ENCODE results near the gene H3-3A. TPM values are rescaled to one million over a fixed set of nuclear protein-coding genes. Genes with fewer than 3 reads are reported as not detected.

Gene H3-3A
- total RNA-seq, 4 donors from 2014 or later, result 261 to 572 (median 348) TPM

DNA sequence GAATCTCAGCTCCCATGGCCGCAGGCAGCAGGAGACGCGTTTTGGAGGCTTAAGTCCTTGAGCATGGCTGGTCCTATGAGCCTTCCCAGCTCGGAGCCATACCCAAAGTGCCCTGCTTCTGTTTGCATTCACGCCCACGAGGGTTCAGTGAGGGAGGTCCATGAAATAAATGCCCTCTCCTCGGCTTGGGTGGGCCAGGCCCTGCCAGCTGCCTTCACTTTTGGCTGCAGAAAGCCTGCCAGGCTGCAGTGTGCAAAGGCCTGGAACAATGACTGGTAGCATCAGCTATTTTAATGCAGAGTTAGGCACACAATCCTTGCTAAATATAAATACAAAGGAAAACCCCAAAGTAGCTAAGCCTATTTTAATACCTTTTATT lies 49.4 kb downstream of the H3-3A start:
- no peak for TF ChIP-seq POLR2A (IDR thresholded peaks at IDR 0.05)
- TF ChIP-seq, protein P1, sequence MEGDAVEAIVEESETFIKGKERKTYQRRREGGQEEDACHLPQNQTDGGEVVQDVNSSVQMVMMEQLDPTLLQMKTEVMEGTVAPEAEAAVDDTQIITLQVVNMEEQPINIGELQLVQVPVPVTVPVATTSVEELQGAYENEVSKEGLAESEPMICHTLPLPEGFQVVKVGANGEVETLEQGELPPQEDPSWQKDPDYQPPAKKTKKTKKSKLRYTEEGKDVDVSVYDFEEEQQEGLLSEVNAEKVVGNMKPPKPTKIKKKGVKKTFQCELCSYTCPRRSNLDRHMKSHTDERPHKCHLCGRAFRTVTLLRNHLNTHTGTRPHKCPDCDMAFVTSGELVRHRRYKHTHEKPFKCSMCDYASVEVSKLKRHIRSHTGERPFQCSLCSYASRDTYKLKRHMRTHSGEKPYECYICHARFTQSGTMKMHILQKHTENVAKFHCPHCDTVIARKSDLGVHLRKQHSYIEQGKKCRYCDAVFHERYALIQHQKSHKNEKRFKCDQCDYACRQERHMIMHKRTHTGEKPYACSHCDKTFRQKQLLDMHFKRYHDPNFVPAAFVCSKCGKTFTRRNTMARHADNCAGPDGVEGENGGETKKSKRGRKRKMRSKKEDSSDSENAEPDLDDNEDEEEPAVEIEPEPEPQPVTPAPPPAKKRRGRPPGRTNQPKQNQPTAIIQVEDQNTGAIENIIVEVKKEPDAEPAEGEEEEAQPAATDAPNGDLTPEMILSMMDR (IDR thresholded peaks at IDR 0.05), result no peak
- intact Hi-C loops (cut with DNase I; ENCODE audit: low total_unique reads), result no loop called here
- DNase-seq, result no peak
- H3K4me3 ChIP-seq, result no peak overlapping the region
- H3K4me1 ChIP-seq, result no peaks in the 10 kb centered on the region
- no peak overlapping the region for H3K27ac ChIP-seq
- no peaks in the 10 kb centered on the region for H3K27me3 ChIP-seq
- no peaks in the 10 kb centered on the region for H3K36me3 ChIP-seq
- H3K9me3 ChIP-seq, result no peaks in the 10 kb centered on the region

DNA sequence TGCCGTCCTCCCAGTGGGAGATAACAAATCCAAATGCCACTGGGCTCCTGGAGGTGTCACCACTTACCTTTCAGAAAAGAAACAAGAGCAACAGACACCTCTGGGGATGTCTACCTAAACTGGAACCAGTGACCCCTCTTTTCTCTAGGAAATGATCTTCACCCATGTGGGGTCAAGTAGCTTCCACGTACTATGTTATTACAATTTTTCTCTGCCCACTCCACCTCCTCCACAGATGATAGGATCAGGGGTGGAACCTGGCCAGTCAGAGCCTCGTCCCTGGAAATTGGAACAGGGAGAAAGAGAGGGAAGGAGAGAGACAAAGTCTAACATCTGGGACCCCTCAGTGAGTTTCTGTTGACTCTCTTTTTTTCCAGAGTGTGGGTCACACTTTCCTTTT lies 50.1 kb downstream of the H3-3A start:
- no peaks in the 10 kb centered on the region for H3K36me3 ChIP-seq
- no peaks in the 10 kb centered on the region for H3K4me1 ChIP-seq
- intact Hi-C loops (cut with DNase I; ENCODE audit: low total_unique reads), result no loop called here
- H3K27ac ChIP-seq, result no peak overlapping the region
- TF ChIP-seq, protein P1 (IDR thresholded peaks at IDR 0.05), result no peak
- no peak for TF ChIP-seq POLR2A (IDR thresholded peaks at IDR 0.05)
- H3K27me3 ChIP-seq, result no peaks in the 10 kb centered on the region
- H3K4me3 ChIP-seq, result no peak overlapping the region
- no peak for DNase-seq
- no peaks in the 10 kb centered on the region for H3K9me3 ChIP-seq

DNA sequence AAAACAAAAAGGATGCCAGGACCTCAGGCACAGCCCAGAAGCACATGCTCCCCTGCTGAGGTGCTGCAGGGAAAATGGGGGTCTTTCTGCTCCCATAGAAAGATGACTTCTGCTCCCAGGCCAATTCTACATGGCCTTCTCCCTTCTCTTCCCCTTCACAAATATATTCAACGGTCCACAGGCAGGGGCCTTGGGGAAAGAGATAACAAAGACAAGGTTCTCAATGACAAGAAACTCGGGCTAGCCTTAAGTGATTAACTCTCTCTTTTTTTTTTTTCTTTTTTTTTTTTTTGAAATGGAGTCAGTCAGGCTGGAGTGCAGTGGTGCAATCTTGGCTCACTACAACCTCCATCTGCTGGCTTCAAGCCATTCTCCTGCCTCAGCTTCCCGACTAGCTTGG lies 54.2 kb downstream of the H3-3A start:
- H3K4me1 ChIP-seq, result no peaks in the 10 kb centered on the region
- TF ChIP-seq, protein P1 (IDR thresholded peaks at IDR 0.05), result no peak
- no peak for TF ChIP-seq POLR2A (IDR thresholded peaks at IDR 0.05)
- no peaks in the 10 kb centered on the region for H3K9me3 ChIP-seq
- H3K36me3 ChIP-seq, result no peaks in the 10 kb centered on the region
- no peak overlapping the region for H3K27ac ChIP-seq
- no peak overlapping the region for H3K4me3 ChIP-seq
- intact Hi-C loops (cut with DNase I; ENCODE audit: low total_unique reads), result no loop called here
- H3K27me3 ChIP-seq, result no peaks in the 10 kb centered on the region
- no peak for DNase-seq

DNA sequence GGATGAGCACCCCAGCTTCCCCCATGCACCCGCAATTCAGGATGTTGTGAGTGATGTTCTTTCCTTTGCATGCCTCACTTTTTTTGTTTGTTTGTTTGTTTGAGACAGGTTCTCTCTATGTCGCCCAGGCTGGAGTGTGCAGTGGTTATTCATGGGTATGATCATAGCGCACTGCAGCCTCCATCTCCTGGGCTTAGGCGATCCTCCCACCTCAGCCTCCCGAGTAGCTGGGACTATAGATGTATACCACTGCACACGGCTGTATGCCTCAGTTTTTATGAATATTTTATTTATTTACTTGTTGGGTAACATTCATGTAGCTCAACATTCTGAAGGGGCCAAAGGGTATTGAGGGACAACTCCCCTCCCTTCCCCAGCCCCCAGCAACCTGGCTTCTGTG lies 54.8 kb downstream of the H3-3A start:
- Histone ChIP-seq H3K4me3 (no peak overlapping the region), H3K9me3 (no peaks in the 10 kb centered on the region), H3K27ac (no peak overlapping the region), H3K36me3 (no peaks in the 10 kb centered on the region), H3K4me1 (no peaks in the 10 kb centered on the region), H3K27me3 (no peaks in the 10 kb centered on the region)
- no peak for DNase-seq
- no peak for TF ChIP-seq POLR2A (IDR thresholded peaks at IDR 0.05)
- TF ChIP-seq, protein P1 (IDR thresholded peaks at IDR 0.05), result no peak
- intact Hi-C loops (cut with DNase I; ENCODE audit: low total_unique reads), result no loop called here

DNA sequence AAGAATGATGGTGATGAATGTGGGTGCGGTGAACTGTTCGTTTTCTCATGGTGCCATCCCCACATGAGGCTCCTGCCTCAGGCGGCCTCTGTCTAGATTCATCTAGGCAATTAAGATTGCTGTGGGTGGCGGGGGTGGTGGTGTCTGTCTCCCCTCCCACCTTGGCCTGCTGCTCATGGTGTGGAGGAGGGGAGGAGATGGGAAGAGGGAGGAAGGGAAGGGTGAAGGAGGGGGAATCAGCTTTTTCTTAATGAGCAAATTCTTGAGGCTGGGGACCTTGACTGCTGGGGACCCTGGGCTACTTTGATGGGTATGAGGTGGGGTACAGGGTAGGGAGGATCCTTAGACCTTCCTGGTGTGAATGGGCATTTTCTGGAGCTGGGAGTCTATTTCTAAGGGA lies 55.8 kb downstream of the H3-3A start:
- DNase-seq, result no peak
- Histone ChIP-seq H3K36me3 (no peaks in the 10 kb centered on the region), H3K9me3 (no peaks in the 10 kb centered on the region), H3K27me3 (no peaks in the 10 kb centered on the region), H3K4me1 (no peaks in the 10 kb centered on the region), H3K4me3 (no peak overlapping the region), H3K27ac (no peak overlapping the region)
- TF ChIP-seq, protein P1 (IDR thresholded peaks at IDR 0.05), result no peak
- TF ChIP-seq POLR2A (IDR thresholded peaks at IDR 0.05), result no peak
- intact Hi-C loops (cut with DNase I; ENCODE audit: low total_unique reads), result no loop called here

Measured in uterus (tissue), 4 donors.